Fibroblast of peridontal ligament (primary cell): Measurements from ENCODE around the gene ARSK.
"Not testable (repeated sequence)": the region's sequence is repeated elsewhere in the genome, so short reads cannot be mapped to it uniquely, and the experiment has no call there.

Experiments
- DNase-seq: peaks from one replicate; pipeline ENCODE4 v3.0.0-alpha.2; 2010; ENCODE audit errors: extremely low read depth

ARSK gene

DNA sequence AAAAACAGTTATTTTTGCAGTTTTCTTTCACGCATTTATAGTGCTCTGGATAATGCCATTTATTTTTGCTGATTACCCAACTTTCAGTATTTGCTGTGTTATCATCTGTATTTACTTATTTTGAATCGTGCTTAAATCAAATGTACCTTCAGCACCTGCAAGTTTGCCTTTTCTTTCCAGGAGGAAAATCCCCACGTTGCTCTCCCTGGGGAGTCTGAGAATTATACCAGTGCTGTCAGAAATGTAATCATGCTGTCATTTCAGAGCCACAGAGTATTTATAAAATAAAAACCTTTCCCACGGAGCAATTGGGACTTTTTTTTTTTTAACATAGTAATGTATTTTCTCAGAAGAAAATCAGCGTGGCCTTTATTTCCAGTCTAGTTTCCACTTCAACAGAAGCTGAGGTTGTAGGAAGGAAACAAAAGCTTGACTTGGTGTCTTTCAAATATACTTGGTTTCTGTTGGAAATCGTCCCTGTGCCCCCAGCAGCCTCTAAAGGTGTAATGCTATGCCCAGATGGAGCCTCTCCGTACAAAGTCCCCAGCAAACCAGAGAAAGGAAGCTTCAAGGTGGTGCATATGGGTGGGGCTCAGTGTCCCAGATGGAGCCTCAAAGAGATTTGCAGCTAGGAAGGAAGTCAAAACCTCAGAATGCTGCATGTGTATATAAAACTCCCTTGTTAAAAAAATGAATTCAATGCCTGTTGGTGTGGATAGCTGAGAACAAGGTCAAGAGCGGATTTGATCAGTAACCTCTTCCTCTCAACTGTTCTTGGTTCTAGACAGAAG is 67.1 kb downstream of the ARSK start:
- no peak for DNase-seq

DNA sequence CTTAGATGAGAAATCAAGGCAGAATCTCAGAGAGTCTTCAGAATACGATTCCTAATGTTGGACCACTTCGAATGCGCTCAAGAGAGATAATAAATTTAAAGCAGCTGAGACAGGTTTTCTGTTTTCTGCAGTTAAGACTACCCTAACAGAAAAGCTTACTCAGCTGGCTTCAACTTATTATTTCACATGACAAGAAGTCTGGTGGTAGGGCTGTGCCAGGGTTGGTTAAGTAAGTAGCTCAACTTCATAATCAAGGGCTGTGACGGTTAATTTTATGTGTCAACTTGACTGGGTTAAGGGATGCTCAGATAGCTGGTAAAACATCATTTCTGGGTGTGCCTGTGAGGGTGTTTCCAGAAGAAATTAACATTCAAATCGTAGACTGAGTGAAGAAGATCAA is 68.8 kb downstream of the ARSK start:
- DNase-seq, result no peak

DNA sequence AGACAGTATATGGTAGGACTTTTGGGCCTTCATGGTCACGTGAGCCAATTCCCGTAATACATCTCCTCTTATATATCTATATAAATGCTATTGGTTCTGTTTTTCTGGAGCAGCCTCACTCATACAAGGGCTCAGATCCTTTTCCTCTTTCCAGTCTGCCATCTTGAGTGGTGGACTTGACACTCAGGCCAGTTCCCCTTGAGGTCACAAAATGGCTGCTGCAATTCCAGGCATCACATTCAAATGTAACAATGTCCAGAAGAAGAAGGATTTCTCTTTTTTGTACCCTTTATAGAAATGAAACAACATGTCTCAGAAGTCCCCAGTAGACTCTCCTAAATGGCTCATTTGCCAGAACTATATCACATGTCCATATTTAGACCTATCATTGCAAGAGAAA is 69.5 kb downstream of the ARSK start:
- DNase-seq, result no peak

DNA sequence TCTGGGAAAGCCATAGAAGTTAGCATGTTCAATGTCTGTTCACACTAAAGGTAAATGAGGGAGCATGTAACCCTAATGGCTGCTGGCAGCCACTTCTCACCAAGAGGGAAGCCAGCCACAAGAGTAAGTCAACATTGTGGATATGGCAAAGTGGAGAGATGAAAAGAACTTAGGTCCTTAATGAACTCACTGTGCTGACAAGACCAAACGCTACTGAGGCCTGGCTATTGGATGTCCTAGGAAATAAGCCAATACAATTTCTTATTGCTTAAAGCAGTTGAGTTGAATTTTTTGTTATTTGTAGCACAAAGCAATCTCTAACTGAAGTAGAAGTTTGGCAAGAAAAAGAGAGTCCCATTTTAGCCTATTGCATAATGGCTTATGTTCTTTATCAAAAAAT is 71.8 kb downstream of the ARSK start:
- DNase-seq, result no peak

DNA sequence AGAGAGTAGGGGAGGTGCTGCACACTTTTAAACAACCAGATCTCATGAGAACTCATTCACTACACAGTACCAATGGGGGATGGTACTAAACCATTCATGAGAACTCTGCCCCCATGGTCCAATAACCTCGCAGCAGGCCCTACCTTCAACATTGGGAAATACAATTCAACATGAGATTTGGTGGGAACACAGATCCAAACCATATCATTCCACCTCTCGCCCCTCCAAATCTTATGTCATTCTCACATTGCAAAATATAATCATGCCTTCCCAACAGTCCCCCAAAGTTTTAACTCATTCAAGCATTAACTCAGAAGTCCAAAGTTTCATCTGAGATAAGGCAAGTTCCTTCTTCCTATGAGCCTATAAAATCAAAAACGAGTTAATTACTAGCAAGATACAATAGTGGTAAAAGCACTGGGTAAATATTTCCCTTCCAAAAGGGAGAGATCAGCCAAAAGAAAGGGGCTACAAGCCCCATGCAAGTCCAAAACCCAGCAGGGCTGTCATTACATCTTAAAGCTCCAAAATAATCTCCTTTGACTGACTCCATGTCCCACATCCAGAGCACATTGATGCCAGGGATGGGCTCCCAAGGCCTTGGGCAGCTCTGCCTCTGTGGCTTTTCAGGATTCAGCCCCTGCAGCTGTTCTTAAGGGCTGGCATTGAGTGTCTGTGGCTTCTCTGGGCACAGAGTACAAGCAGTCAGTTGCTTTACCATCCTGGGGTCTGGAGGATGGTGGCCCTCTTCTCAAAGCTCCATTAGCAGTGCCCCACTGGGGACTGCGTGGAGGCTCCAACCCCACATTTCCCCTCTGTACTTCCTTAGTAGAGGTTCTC is 73.3 kb downstream of the ARSK start:
- no peak for DNase-seq

DNA sequence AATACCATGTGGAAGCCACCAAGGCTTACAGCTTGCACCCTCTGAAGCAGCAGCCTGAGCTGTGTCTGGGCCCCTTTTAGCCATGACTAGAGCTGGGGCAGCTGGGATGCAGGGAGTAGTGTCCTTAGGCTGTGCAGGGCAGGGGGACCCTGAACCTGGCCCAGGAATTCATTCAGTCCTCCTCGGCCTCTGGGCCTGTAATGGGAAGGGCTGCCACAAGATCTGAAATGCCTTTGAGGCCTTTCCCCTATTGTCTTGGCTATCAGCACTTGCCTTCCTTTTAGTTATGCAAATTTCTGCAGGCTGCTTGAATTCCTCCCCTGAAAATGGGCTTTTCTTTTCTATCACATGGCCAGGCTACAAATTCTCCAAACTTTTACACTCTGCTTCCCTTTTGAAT is 74.0 kb downstream of the ARSK start:
- DNase-seq, result no peak

DNA sequence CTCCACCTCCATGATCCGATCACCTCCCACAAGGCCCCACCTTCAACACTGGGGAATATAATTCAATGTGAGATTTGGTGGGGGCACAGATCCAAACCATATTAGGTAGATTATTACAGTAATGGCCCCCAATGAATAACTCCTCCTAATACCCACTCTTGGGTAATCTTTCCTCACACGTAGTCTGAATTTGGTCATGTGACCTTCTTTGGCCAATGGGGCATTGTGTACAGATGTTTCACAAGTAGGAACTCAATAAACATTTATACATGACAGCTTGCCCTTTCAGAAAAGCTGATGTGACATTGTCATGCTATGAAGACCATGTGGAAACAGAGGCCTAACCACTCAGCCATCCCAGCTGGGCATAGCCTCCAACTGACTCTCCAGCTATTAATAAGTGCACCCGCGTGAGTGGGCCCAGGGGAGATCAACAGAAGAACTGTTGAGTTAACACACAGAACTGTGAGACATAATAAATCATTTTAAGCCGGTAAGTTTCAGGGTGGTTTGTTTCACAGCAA is 75.6 kb downstream of the ARSK start:
- no peak for DNase-seq

DNA sequence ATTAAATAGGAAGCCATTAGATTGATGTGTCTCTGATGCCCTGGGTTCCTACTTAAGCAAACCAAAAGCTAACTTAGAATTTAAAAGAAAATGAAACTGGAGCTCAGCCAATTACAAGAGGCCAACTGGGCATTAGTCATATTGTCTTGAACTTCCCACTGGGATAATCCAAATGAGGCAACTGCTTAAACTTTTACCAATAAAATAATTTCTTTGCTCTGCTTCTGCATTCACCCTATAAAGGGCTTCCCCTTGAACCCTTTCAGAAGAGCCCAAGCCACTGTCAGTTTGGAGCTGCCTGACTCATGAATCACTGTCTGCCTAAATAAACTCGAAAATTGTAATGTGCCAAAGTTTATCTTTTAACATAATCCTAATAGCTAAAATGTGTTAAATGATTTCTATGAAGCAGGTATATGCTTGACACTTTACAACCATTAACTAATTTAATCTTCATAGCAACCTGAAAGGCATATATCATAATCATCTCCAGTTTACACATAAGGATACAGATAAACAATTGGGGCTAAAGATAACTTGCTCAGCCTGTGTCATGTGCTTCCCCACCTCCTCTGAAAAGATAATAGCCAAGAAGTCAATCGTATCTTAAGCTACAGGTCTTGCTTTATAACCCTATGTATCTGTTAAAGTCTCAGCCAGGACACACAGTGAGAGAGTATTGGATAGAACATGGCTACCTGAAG is 76.5 kb downstream of the ARSK start:
- DNase-seq, result peak; percentile 93

DNA sequence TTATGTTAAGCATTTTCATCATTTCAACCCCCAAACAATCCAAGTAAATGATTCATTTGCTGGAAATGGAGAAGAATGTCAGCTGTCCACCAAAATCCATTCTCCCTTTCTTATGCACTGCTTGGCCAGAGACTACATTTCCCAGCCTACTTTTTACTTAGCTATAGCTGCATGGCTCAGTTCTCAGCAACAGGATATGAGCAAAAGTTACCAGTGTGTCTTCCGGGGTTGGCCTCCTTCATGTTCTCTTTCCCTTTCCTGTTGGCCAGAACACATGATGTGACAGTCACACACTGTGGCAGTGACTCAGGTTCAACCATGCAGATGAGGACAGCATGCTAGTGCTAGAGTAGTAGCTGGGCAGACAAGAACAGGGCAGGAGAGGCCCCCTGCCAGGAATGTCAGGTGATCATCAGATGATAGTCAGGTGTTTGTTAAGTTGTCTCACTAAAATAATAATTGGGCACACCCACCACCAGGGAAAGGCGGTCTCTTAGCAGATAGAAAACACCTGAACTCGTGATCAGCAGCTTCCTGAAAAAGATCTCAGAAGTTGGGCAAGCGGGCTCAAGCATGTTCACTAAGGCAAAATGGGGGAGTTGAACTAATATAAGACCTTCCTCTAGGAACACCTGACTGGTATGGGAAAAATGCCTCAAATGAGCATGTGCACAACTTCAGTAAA is 77.2 kb downstream of the ARSK start:
- peak; percentile 63 for DNase-seq

DNA sequence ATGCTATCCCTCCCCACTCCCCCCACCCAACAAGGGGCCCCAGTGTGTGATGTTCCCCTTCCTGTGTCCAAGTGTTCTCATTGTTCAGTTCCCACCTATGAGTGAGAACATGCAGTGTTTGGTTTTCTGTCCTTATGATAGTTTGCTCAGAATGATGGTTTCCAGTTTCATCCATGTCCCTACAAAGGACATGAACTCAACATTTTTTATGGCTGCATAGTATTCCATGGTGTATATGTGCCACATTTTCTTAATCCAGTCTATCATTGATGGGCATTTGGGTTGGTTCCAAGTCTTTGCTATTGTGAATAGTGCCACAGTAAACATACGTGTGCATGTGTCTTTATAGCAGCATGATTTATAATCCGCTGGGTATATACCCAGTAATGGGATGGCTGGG is 78.0 kb downstream of the ARSK start:
- not testable (repeated sequence) for DNase-seq

DNA sequence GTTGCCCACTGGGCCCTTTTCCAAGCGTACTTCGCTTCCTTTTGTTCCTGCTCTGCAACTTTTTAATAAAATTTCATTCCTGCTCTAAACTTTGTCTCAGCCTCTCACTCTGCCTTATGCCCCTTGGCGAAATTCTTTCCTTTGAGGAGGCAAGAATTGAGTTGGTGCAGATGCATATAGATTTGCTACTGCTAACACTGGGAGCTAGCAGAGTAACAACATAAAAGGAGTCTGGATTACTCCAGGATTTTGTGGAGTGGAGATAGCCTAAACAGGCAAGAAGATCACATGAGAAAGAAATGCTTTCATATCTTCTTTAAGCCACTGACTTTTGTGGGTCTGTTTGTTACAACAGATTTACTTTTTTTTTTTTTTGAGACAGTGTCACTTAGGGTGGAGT is 78.8 kb downstream of the ARSK start:
- no peak for DNase-seq

DNA sequence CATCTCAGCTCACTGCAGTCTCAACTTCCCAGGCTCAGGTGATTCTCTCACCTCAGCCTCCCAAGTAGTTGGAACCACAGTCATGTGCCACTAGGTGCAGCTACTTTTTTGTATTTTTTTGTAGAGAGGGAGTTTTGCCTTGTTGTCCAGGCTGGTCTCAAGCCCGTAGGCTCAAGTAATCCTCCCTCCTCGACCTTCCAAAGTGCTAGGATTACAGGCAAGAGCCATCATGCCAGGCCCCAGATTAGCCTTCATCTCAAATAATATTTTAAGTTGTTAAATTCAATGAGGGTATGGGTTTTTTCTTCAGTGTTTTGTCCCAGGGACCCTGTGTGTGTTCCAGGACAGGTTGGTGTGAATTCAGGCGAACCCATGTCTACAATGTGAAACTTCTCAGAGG is 79.2 kb downstream of the ARSK start:
- DNase-seq, result no peak

DNA sequence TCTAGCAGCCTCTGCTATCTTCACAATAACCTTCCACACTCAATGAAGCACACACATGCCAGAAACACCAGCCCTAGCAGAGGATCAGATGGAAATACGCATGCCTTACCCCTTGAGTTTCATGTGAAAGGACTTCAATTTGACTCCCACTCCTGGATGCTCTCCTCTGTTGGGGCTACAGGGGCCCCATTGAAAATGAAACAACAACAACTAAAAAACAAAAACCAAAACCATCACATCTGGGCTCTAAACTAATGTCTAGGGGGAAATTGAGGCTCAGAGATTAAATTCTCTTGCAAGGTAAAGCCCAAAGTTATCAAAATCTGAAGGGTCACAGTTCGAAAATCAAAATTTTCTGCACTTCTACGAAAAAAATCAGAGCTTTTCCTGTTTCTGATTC is 83.7 kb downstream of the ARSK start:
- no peak for DNase-seq

DNA sequence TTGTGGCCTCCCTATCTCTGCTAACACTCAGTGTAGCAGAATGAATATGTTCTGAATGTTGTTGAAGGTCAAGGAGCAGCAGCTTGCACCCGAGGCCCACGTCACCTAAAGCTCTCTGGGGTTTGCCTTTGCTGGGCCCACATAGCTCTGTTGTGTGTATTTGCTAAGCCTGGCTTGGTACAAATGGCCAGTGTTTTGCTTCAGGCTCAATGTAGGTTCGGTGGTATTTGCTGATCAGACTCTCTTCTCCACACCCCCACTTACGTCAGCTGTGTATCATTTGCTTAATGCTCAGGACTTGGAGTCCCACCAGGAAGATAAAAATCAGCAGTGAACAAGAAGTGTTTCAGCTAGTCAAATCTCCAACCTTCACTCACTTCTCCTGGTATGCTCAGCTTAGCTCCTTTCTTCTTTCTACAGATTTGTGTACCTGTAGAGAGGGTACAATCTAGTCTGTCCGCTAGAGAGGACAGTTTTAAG is 86.9 kb downstream of the ARSK start:
- DNase-seq, result peak; percentile 39

DNA sequence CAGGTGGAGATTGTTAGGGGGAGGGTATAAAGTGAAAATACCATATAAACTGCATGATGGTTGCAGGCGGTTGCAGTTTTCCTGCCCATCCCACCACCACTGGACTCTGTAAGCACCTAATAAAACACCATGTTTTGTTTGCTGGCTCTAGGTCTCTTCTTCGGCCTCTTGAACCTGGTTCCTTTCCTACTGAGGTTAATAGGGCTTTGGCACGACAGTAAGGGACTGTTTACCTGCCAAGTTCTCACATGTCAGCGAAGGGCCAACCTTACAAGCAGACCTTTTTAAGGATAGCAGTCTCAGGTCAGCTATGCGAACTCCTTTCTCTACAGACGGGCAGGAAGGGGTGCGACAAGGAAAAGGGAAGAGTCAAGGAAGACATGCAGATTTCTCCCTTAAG is 88.3 kb downstream of the ARSK start:
- DNase-seq, result no peak

DNA sequence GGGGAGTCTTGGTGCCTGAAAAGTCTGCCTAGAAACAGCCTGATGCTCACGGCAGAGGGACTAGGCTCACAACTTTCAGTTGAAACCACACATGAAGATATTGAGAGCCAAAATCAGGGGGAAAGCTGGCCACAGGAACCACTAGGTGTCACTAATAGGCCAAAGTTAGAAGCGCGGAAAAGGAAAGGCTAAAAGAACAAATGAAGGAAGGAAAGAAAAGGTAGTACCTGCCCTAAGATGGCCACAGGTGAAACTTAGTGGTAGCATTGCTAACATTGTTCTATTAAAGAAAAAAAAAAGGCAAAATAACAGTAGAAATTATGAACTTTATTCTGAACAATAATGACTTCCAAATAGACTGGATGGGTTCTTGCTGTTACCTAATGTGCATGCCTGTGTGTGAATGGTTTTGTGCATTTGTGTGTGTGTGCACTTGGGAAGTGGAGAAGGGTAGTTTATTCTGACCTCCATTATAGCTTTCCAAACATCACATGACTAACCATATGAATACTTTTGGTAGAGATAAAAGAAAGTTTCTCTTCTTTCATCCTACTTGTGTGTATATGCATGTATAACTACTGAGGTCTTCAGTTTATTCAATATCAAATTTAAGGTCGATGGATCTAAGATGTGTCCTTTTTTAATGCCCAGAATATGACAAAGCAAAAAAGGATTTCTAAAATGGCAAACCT is 89.6 kb downstream of the ARSK start:
- peak; percentile 75 for DNase-seq

DNA sequence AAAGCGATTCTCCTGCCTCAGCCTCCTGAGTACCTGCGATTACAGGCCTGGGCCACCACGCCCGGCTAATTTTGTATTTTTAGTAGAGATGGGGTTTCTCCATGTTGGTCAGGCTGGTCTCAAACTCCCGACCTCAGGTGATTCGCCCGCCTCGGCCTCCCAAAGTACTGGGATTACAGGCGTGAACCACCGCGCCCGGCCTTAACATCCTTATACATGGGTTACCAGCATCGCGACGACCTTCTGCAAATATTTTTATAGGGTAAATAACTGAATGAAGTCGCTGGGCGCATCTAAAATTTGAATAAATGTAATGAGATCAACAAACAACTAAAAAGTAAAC is 91.3 kb downstream of the ARSK start:
- not testable (repeated sequence) for DNase-seq

DNA sequence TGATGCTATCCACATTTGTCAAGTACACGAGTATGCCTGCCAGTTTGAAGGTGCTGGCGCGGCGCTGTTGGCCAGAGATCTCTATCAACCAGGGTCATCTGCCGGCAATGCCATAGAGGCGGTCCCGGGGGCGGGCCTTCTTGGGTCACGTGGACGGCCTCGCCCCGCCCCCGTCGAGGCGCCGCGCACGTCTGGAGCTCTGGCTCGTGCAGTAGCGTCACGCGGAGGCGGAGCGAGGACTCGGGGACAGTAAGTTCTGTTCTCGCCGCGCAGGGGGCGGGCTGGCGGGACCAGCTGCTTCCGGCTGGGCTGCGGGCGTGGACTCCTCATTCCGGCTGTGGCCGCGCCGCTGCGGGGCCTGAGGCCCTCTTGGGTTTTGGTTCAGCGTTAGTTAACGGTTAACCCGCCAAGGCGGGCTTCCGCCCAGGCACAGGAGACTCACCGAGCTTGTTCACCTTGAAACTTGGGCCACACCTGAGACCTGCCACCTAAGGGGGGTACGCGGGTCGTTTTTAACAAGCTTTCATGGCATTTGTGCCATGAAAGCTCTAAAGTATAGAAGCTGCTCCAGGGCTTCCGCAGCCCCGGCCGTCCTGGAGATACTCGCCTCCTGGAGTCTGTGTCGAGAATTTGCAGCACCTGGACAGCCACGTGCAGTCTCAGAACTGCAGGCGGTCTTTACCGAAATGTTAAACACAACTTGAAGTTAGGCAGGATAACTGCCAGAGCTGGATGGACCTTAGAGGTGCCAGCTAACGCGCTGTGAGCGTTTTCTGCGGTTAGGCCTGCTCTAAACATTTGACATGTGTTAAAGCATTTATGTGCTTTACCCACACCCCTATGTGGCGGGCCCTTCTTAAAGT is 91.9 kb downstream of the ARSK start, which contains the start of gene RFESD:
RFESD (plus strand) TSS at position 209 of the 863 bp plus-strand sequence. CDS start 5,495 bp downstream, outside the sequence.
- DNase-seq, result peak; percentile 93

DNA sequence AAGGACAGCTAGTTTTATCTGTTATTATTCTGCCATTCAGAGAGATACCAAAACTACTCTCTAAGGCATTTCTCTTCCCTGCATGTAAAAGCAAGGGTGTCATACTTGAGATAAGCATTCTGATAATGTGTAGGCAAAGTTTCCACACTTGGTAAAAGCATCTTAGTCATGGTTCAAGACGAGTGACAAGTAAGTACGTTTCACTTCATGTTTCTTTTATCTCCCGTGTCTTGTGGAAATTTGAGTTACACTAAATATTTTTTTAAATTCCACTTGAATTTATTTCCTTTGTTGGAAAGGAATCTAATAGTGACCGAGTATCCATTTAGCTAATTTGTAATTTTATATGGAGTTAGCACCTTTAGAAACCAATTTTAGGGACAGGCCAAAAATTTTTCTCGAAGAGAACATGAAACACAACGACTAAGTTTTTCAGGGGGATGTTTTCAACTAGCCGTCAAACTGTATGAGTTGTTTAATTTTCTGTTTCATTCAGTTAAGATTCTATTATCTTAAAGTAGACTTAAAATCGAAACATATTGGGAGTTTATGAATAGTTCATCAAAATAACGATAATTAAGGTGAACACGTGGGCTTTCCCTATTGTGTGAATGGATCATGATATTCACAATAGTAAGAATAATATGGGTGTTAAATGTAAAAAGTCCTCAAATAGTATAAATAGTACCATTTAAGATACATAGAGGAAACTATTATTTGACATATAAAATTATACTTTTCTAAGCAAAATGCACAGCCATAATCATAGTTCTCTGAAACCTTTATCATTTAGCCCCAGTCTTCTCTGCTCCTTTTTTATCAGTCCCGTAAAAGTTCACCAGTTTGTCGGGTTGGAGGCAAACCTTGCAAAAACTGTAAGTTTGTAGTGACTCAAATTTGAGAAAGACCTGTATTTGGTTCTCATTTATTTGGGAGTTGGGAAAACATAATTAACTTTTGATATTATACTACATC is 93.3 kb downstream of the ARSK start:
- no peak for DNase-seq
